SK-N-SH (cell line): ENCODE data around the gene JAK1. TPM values are rescaled to one million over a fixed set of nuclear protein-coding genes. Genes with fewer than 3 reads are reported as not detected.

Source experiments
- CTCF ChIA-PET: fragments of 300-600, 350-600 bp; formaldehyde crosslinking; extraction: SDS; loops from one replicate; lab custom pipeline; 2021; lab: Yijun Ruan, JAX
- POLR2A ChIA-PET: fragments of 350-600 bp; sonication (Branson Sonifier 250); formaldehyde crosslinking; extraction: SDS; loops from one replicate; lab custom pipeline; 2020; ENCODE audit warnings: antibody characterized with exemption, inconsistent platforms; lab: Yijun Ruan, JAX
- DNase-seq: peaks from one replicate; pipeline ENCODE4 v3.0.0; 2012
- H2AFZ ChIP-seq: fragments of 200-600 bp; sonication (generic); 2 replicates; pipeline ENCODE4 v1.8.1; 2016; ENCODE audit warnings: antibody characterized with exemption, mild to moderate bottlenecking, low read depth
- H3F3A ChIP-seq: fragments of 200-600 bp; sonication (generic); replicated peaks from 2 replicates; pipeline ENCODE3; 2016; ENCODE audit warnings: antibody characterized with exemption, mild to moderate bottlenecking; ENCODE audit not compliant: insufficient read depth
- H3K27ac ChIP-seq, 2 experiments: fragments of 200-500 bp in 1 of 2; fragments of 200-600 bp in 1 of 2; sonication (Bioruptor generic) in 1 of 2; sonication (generic), shearing (Covaris generic) in 1 of 2; 2 replicates each; pipeline versions ENCODE4 v1.5.1 to v1.6.1; 2014 to 2016; ENCODE audit warnings: low read depth in 2 of 2, inconsistent platforms in 1 of 2, low read length in 1 of 2, mild to moderate bottlenecking in 1 of 2, mixed read lengths in 1 of 2
- H3K27me3 ChIP-seq: fragments of 200-600 bp; sonication (generic), shearing (Covaris generic); 2 replicates; pipeline ENCODE4 v1.6.1; 2016; ENCODE audit warnings: mixed run types; ENCODE audit not compliant: insufficient read depth
- H3K36me3 ChIP-seq, 2 experiments: fragments of 200-500 bp in 1 of 2; fragments of 200-600 bp in 1 of 2; sonication (Bioruptor generic) in 1 of 2; sonication (generic) in 1 of 2; replicated peaks in 1 of 2; 2 replicates each; pipeline versions ENCODE3 to v1.5.1; 2014 to 2016; ENCODE audit warnings: low read length in 1 of 2, mild to moderate bottlenecking in 1 of 2; ENCODE audit not compliant: insufficient read depth in 2 of 2, control insufficient read depth in 1 of 2
- H3K4me1 ChIP-seq, 2 experiments: fragments of 200-500 bp in 1 of 2; fragments of 200-600 bp in 1 of 2; sonication (Bioruptor generic) in 1 of 2; sonication (generic), shearing (Covaris generic) in 1 of 2; 2 replicates each; pipeline versions ENCODE4 v1.5.1 to v1.6.1; 2014 to 2016; ENCODE audit warnings: low read depth in 1 of 2, low read length in 1 of 2, mixed run types in 1 of 2; ENCODE audit not compliant: insufficient read depth in 2 of 2, control insufficient read depth in 1 of 2
- H3K4me2 ChIP-seq: fragments of 200-600 bp; sonication (generic), shearing (Covaris generic); 2 replicates; pipeline ENCODE4 v1.6.1; 2017; ENCODE audit warnings: mixed run types
- H3K4me3 ChIP-seq, 2 experiments: fragments of 200-500 bp in 1 of 2; fragments of 200-600 bp in 1 of 2; sonication (Bioruptor generic) in 1 of 2; sonication (generic), shearing (Covaris generic) in 1 of 2; 2 replicates each; pipeline versions ENCODE4 v1.5.1 to v1.8.1; 2014 to 2016; ENCODE audit warnings: low read depth in 2 of 2, inconsistent platforms in 1 of 2, low read length in 1 of 2, mild to moderate bottlenecking in 1 of 2, mixed read lengths in 1 of 2, moderate library complexity in 1 of 2
- H3K79me2 ChIP-seq: fragments of 200-600 bp; sonication (generic); 2 replicates; pipeline ENCODE4 v1.8.1; 2017; ENCODE audit warnings: mild to moderate bottlenecking; ENCODE audit not compliant: insufficient read depth
- H3K9ac ChIP-seq: fragments of 200-600 bp; sonication (generic); 2 replicates; pipeline ENCODE4 v1.6.1; 2017; ENCODE audit warnings: mixed run types
- H3K9me2 ChIP-seq: fragments of 200-600 bp; sonication (generic); 2 replicates; pipeline ENCODE4 v1.6.1; 2017; ENCODE audit warnings: mixed run types
- H3K9me3 ChIP-seq: fragments of 200-600 bp; sonication (generic); 2 replicates; pipeline ENCODE4 v1.6.1; 2017; ENCODE audit warnings: mixed run types, mild to moderate bottlenecking, moderate library complexity
- H4K20me1 ChIP-seq: fragments of 200-600 bp; sonication (generic); 2 replicates; pipeline ENCODE4 v1.6.1; 2017; ENCODE audit warnings: mild to moderate bottlenecking, mixed run types; ENCODE audit not compliant: insufficient read depth
- CTCF ChIP-seq: fragments of 200-600 bp; sonication (generic); IDR thresholded peaks from 2 replicates; pipeline ENCODE4 v1.6.1; 2017; ENCODE audit warnings: antibody characterized with exemption, mild to moderate bottlenecking, moderate library complexity
- ELF1 ChIP-seq: IDR thresholded peaks from 2 replicates; pipeline ENCODE4 v1.4.0; 2012
- EP300 ChIP-seq, 2 experiments: IDR thresholded peaks; 2 replicates each; pipeline versions ENCODE4 v1.4.0 to v1.6.1; 2012; ENCODE audit warnings: borderline replicate concordance in 1 of 2, low read depth in 1 of 2, low read length in 1 of 2
- EZH2phosphoT487 ChIP-seq: fragments of 200-600 bp; sonication (generic); IDR thresholded peaks from 2 replicates; pipeline ENCODE4 v1.6.1; 2017; ENCODE audit warnings: low read depth, mixed run types, mild to moderate bottlenecking, antibody characterized with exemption, moderate library complexity, borderline replicate concordance
- FOXM1 ChIP-seq: IDR thresholded peaks from 2 replicates; pipeline ENCODE4 v1.4.0; 2012; ENCODE audit warnings: low read depth, mild to moderate bottlenecking
- GABPA ChIP-seq: IDR thresholded peaks from 2 replicates; pipeline ENCODE4 v1.4.0; 2012; ENCODE audit warnings: low read depth, mild to moderate bottlenecking
- GATA2 ChIP-seq: sonication (generic); formaldehyde crosslinking; IDR thresholded peaks from 2 replicates; pipeline ENCODE4 v1.5.0; 2020; ENCODE audit warnings: mild to moderate bottlenecking, missing genetic modification reagents
- NRF1 ChIP-seq: IDR thresholded peaks from 2 replicates; pipeline ENCODE4 v1.6.1; 2012; ENCODE audit warnings: low read depth, mild to moderate bottlenecking, low read length
- POLR2AphosphoS5 ChIP-seq: IDR thresholded peaks from 2 replicates; pipeline ENCODE4 v1.6.1; 2012; ENCODE audit warnings: low read depth, low read length
- RCOR1 ChIP-seq: fragments of 150-350 bp; IDR thresholded peaks from 2 replicates; pipeline ENCODE4 v1.6.1; 2017; ENCODE audit warnings: antibody characterized with exemption, low read length
- RFX5 ChIP-seq: IDR thresholded peaks from 2 replicates; pipeline ENCODE4 v1.6.1; 2012; ENCODE audit warnings: mild to moderate bottlenecking, improper control_type of control experiment, low read length
- SIN3A ChIP-seq: IDR thresholded peaks from 2 replicates; pipeline ENCODE4 v1.6.1; 2012; ENCODE audit warnings: low read depth, mild to moderate bottlenecking, low read length, moderate library complexity, borderline replicate concordance
- SMC3 ChIP-seq: IDR thresholded peaks from 2 replicates; pipeline ENCODE4 v1.6.1; 2012; ENCODE audit warnings: low read depth, low read length, improper control_type of control experiment
- TCF12 ChIP-seq: IDR thresholded peaks from 2 replicates; pipeline ENCODE4 v1.4.0; 2012
- TEAD4 ChIP-seq: IDR thresholded peaks from 2 replicates; pipeline ENCODE4 v1.4.0; 2012; ENCODE audit warnings: mild to moderate bottlenecking, borderline replicate concordance; ENCODE audit not compliant: insufficient read depth
- YY1 ChIP-seq: IDR thresholded peaks from 2 replicates; pipeline ENCODE4 v1.4.0; 2012; ENCODE audit warnings: low read depth, mild to moderate bottlenecking
- ZBTB33 ChIP-seq: IDR thresholded peaks from 2 replicates; pipeline ENCODE4 v1.4.0; 2012; ENCODE audit warnings: low read depth, borderline replicate concordance
- WGBS: methylation state at CpG from one replicate; pipeline ENCODE4 v1.1.6; 2017; ENCODE audit warnings: low lambda C conversion rate; 5-methylcytosine and 5-hydroxymethylcytosine counted together
- polyA plus RNA-seq, 3 experiments: library from polyadenylated mRNA; depleted of rRNA; stranded (reverse); fragments of >200 nt; gene quantifications; 2 replicates each; pipeline ENCODE4 v1.2.3, GENCODE V29; 2012

Gene JAK1
- polyA plus RNA-seq, 1 of the 3 experiments (the other 2 are of a cell fraction), result 47.5 TPM

GRCh38 chr1:64935551-64936155 lies 30.7 kb downstream of the JAK1 start:
- Histone ChIP-seq H2AFZ (no peak overlapping the region), H4K20me1 (no peaks in the 10 kb centered on the region; the same call in 1 of the 2 replicates), H3K4me2 (no peak overlapping the region), H3F3A (peaks cover 41% of the 10 kb centered on the region), H3K9ac (no peak overlapping the region), H3K36me3 (no peaks in the 10 kb centered on the region), H3K4me1 (peaks cover 8 to 33% of the 10 kb centered on the region in 2 experiments), H3K9me3 (no peaks in the 10 kb centered on the region), H3K27ac (peak overlapping the region in 1 of 2 experiments; percentile 96; a peak in 1 of 4 replicates), H3K4me3 (no peak overlapping the region), H3K79me2 (peaks cover 87% of the 10 kb centered on the region), H3K27me3 (no peaks in the 10 kb centered on the region)
- DNase-seq, result no peak
- CTCF ChIA-PET, result no interaction called here
- POLR2A ChIA-PET, result no interaction called here
- 98% methylated on average over 9 of the region's 9 CpGs for WGBS
- no peak for TF ChIP-seq TCF12
- TF ChIP-seq YY1, result no peak
- TF ChIP-seq SMC3, result no peak
- no peak for TF ChIP-seq GABPA
- TF ChIP-seq CTCF, result no peak
- no peak for TF ChIP-seq EZH2phosphoT487
- no peak for TF ChIP-seq RCOR1
- TF ChIP-seq NRF1, result no peak
- TF ChIP-seq ZBTB33, result no peak
- TF ChIP-seq, all 33 proteins: peak for 0
- no peaks in the 10 kb centered on the region for H3K9me2 ChIP-seq

GRCh38 chr1:64934878-64935275 lies 31.5 kb downstream of the JAK1 start:
- no peak for DNase-seq
- Histone ChIP-seq H3K9me2 (no peaks in the 10 kb centered on the region), H3F3A (peaks cover 41% of the 10 kb centered on the region), H3K4me3 (no peak overlapping the region), H3K9ac (peak overlapping the region; percentile 63; the same call in 1 of the 2 replicates), H3K9me3 (no peaks in the 10 kb centered on the region), H3K4me1 (peaks cover 8 to 33% of the 10 kb centered on the region in 2 experiments), H3K27me3 (no peaks in the 10 kb centered on the region), H3K79me2 (peaks cover 85% of the 10 kb centered on the region), H3K27ac (peak overlapping the region in 1 of 2 experiments; percentile 96; a peak in 2 of 4 replicates), H2AFZ (peak overlapping the region; percentile 45; the same call in 1 of the 2 replicates), H3K36me3 (no peaks in the 10 kb centered on the region), H4K20me1 (no peaks in the 10 kb centered on the region; the same call in 1 of the 2 replicates), H3K4me2 (peak overlapping the region; percentile 73)
- POLR2A ChIA-PET, result no interaction called here
- CTCF ChIA-PET, result no interaction called here
- 100% methylated on average over 1 of the region's 1 CpG for WGBS
- TF ChIP-seq RFX5 (no peak), CTCF (no peak), ELF1 (no peak), EP300 (IDR thresholded peaks at IDR 0.05; ENCODE audit: borderline replicate concordance in 1 of 2, low read depth in 1 of 2, low read length in 1 of 2) (no peak), SIN3A (no peak), POLR2AphosphoS5 (no peak), FOXM1 (no peak), NRF1 (no peak), SMC3 (no peak), ZBTB33 (no peak), GABPA (no peak), GATA2 (CRISPR knock-in tag) (no peak), TEAD4 (no peak)
